Measurements from ENCODE around the gene TNFSF18.
A peak's percentile ranks its signal among the peaks of the same experiment; 100 is the strongest.

TNFSF18 gene

GRCh38 chr1:173038875-173039554 lies 11.7 kb downstream of the TNFSF18 start:
- no peak for DNase-seq (ENCODE audit: low spot score)

- DNase-seq (ENCODE audit: low spot score), result no peak
These were observed 26.2 kb downstream of the TNFSF18 start for GRCh38 chr1:173024543-173024942.

GRCh38 chr1:173023343-173023742 lies 27.4 kb downstream of the TNFSF18 start:
- DNase-seq (ENCODE audit: low spot score), result no peak

DNA sequence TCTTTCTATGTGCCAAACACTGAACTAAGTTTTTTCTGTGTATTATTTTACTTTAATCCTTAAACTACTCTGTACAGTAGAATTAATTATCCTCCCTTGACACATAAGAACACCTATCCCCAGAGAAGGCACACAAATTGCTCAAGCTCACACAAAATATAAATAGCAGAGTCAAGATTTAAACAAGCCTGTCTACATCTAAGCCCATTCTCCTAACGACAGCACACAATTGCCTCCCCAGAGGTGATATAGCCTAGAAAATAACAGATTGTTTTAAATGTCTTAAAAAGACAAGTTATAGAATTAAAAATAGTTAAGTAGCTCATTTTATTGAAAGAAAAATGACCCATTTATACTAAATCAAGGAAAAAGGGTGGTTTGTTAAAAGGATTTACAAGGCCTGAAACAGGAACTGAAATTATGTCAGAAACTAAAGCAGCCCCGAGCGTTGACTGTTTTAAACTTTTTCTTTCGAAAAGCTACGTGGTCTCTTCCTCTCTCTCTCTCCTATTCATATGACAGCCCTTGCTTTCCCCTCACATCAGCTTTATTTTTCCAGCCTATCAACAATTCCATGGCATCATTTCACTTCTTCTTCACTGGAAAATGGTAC lies 30.5 kb downstream of the TNFSF18 start:
- no peak for DNase-seq (ENCODE audit: low spot score)

- DNase-seq (ENCODE audit: low spot score), result no peak
These were observed 32.9 kb downstream of the TNFSF18 start for GRCh38 chr1:173017792-173018191.

DNA sequence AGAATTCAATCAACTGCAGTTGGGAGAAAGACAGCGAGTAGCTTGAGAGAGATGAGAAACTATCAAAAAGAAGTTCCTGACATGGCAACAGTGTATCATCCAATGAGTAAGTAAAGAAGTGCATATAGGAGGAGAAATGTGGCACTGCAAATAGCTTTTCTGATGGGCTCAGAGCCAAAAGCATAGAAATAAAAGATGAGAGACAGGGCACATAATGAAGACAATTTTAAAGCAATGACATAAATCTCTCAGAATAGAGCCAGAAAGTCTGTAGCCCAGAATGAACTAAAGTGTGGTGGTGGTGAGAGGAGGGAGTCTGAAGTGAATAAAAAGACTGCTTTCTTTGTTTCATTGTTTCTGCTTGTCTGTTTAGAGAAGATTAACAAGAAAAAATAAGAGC lies 34.3 kb downstream of the TNFSF18 start:
- DNase-seq (ENCODE audit: low spot score), result no peak

DNA sequence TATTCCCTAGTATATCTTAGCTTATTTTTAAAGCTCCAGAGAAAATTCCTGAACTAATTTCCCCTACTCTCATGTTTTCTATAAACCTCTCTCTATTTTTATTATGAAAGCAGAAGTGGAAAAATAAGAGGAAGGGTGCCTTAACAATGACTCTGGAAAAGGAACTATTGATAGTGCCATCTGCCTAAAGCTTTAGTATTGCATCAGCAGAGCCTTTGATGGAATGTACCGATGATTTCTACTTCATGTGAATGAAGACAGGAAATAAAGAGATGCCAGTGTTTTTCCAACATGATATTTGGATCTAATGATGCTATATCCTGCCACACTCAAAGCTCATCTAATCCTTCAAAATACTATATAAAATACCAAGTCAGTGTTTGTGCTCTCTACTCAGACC lies 35.1 kb downstream of the TNFSF18 start:
- DNase-seq (ENCODE audit: low spot score), result no peak

DNA sequence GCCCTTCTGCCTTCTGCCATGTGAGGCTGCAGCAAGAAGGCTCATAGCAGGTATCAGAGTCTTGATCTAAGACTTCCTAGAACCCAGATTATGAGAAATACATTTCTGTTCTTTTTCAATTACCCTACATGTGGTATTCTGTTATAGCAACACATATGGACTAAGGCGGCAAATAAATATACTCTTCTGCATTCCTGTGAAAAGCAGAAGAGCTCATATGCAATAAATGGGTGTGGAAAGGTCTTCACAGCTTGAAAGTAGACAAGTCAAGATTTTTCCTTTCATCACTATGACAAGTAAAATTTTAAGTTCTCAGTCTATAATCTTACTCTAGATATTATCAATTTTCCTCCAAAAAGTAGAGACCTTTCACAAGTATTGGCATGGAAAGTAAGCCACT lies 36.6 kb downstream of the TNFSF18 start:
- DNase-seq (ENCODE audit: low spot score), result no peak

GRCh38 chr1:173012126-173012525 lies 38.6 kb downstream of the TNFSF18 start:
- DNase-seq (ENCODE audit: low spot score), result no peak

- peak; percentile 29 for DNase-seq (ENCODE audit: low spot score)
These were observed 41.1 kb downstream of the TNFSF18 start for GRCh38 chr1:173009597-173009996.

GRCh38 chr1:173005196-173005864 lies 45.4 kb downstream of the TNFSF18 start:
- no peak for DNase-seq (ENCODE audit: low spot score)

- DNase-seq (ENCODE audit: low spot score), result no peak
These were observed 47.6 kb downstream of the TNFSF18 start for GRCh38 chr1:173002891-173003838.

- DNase-seq (ENCODE audit: low spot score), result no peak
These were observed 51.4 kb downstream of the TNFSF18 start for GRCh38 chr1:172999349-172999748.

DNA sequence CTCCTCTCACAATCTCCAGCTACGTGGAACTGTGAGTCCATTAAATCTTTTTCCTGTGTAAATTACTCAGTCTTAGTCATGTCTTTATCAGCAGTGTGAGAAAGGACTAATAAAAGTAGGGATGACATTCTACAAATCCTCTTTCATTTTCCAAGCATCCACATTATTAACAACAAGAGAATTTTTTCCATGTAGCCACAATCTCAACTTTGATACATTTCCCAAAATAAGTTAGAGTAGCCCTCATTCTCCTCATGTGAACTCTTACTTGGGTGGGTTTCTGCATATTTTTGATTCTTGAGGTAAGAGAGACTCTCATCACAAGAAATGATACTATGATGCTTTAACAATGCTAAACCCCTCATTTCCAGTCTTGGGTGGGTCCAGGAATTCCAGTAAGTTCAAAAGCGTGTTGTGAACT lies 52.8 kb downstream of the TNFSF18 start:
- DNase-seq (ENCODE audit: low spot score), result no peak

DNA sequence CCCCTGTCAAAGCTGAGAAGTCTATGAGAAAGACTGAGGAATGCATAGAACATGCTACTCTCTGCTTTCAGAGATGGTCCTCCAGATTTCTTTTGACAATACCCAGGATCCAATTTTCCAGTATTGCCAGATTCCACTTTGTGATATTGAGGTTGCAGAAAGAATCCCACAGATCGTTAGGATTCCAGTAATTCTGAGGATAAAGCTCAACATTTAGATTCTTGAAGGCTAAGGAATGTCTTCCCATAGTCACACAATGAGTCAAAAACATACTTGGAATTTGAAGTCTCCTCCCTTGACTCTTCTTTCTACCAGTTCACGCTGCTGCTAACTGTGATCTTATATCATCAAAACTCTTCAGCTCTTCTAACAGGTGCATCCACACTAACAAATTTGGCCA lies 57.1 kb downstream of the TNFSF18 start:
- no peak for DNase-seq (ENCODE audit: low spot score)

GRCh38 chr1:172991674-172992400 lies 58.9 kb downstream of the TNFSF18 start:
- DNase-seq (ENCODE audit: low spot score), result no peak

DNA sequence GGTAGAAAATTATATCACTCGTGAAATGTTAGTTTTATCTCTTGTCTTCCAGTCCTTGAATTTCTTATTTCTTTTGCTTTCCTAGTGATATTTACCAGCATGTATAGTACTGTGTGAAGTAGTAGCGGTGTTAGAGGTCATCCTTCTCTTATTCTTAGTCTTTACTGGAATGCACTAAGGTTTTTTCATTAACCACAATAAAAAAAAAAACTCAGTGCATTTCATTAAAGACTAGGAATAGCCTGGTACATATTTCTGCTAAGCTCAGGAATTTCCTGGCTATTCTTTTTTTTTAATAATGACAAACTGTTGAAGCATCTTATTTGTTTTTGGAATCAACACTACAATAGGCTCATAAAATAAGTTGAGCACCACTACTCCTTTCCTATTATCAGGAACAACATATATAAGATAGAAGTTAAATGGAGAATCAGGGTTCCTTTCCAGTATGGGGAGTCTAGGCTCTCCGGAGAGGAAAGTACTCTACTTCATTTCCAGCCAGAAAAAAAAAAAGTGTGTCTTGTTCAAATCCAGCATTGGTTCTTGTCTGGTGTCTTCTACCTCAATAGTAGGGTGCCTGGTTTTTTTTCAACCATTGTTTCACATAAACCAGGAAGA lies 60.0 kb downstream of the TNFSF18 start:
- DNase-seq (ENCODE audit: low spot score), result no peak

Measured in kidney capillary endothelial cell (primary cell).